Liver (tissue), 3 donors: Measurements from ENCODE around the gene CACNG8.

Experiments used
- FOXA1 ChIP-seq: IDR thresholded peaks from 2 replicates; pipeline ENCODE4 v1.6.1; 2016; ENCODE audit warnings: antibody characterized with exemption
- NR2F2 ChIP-seq: IDR thresholded peaks from 2 replicates; pipeline ENCODE4 v1.6.1; 2016; ENCODE audit warnings: antibody characterized with exemption
- TAF1 ChIP-seq: conservative IDR thresholded peaks from 2 replicates; pipeline ENCODE4 v1.6.1; 2016; ENCODE audit warnings: antibody characterized with exemption, mild to moderate bottlenecking
- TF ChIP-seq, protein P1 (sequence below): fragments of 150-350 bp; IDR thresholded peaks from 2 replicates; pipeline ENCODE4 v1.5.1; 2017; ENCODE audit warnings: improper control_type of control experiment, low read depth, low read length; ENCODE audit not compliant: missing input control
- TF ChIP-seq, protein P2 (sequence below): IDR thresholded peaks from 2 replicates; pipeline ENCODE4 v1.6.1; 2016; ENCODE audit warnings: antibody characterized with exemption, mild to moderate bottlenecking
- TF ChIP-seq, protein P3 (sequence below): IDR thresholded peaks from 2 replicates; pipeline ENCODE4 v1.6.1; 2016; ENCODE audit warnings: antibody characterized with exemption
- donor health status: healthy.
- donor health status: healthy.

DNA sequence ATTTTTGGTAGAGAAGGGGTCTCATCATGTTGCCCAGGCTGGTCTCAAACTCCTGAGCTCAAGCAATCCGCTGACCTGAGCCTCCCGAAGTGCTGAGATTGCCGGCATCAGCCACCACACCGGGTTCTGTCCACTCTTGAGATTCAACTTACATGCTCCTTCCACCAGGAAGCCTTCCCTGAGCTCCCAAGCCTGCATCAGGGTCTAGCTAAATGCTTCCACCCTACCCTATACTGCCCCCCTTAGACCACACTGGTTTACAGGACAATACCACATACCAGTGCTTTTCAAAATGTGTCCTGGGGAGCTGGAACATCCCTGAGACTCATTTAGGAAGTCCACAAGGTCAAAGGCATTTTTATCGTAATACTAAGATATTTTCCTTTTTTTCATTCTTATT is 15.1 kb upstream of the CACNG8 start:
- TF ChIP-seq, protein P1, sequence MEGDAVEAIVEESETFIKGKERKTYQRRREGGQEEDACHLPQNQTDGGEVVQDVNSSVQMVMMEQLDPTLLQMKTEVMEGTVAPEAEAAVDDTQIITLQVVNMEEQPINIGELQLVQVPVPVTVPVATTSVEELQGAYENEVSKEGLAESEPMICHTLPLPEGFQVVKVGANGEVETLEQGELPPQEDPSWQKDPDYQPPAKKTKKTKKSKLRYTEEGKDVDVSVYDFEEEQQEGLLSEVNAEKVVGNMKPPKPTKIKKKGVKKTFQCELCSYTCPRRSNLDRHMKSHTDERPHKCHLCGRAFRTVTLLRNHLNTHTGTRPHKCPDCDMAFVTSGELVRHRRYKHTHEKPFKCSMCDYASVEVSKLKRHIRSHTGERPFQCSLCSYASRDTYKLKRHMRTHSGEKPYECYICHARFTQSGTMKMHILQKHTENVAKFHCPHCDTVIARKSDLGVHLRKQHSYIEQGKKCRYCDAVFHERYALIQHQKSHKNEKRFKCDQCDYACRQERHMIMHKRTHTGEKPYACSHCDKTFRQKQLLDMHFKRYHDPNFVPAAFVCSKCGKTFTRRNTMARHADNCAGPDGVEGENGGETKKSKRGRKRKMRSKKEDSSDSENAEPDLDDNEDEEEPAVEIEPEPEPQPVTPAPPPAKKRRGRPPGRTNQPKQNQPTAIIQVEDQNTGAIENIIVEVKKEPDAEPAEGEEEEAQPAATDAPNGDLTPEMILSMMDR = no peak
- TF ChIP-seq NR2F2 (no peak), FOXA1 (no peak), TAF1 (no peak)
- TF ChIP-seq, protein P2, sequence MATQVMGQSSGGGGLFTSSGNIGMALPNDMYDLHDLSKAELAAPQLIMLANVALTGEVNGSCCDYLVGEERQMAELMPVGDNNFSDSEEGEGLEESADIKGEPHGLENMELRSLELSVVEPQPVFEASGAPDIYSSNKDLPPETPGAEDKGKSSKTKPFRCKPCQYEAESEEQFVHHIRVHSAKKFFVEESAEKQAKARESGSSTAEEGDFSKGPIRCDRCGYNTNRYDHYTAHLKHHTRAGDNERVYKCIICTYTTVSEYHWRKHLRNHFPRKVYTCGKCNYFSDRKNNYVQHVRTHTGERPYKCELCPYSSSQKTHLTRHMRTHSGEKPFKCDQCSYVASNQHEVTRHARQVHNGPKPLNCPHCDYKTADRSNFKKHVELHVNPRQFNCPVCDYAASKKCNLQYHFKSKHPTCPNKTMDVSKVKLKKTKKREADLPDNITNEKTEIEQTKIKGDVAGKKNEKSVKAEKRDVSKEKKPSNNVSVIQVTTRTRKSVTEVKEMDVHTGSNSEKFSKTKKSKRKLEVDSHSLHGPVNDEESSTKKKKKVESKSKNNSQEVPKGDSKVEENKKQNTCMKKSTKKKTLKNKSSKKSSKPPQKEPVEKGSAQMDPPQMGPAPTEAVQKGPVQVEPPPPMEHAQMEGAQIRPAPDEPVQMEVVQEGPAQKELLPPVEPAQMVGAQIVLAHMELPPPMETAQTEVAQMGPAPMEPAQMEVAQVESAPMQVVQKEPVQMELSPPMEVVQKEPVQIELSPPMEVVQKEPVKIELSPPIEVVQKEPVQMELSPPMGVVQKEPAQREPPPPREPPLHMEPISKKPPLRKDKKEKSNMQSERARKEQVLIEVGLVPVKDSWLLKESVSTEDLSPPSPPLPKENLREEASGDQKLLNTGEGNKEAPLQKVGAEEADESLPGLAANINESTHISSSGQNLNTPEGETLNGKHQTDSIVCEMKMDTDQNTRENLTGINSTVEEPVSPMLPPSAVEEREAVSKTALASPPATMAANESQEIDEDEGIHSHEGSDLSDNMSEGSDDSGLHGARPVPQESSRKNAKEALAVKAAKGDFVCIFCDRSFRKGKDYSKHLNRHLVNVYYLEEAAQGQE = no peak
- TF ChIP-seq, protein P3, sequence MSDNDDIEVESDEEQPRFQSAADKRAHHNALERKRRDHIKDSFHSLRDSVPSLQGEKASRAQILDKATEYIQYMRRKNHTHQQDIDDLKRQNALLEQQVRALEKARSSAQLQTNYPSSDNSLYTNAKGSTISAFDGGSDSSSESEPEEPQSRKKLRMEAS = no peak
